HG02571 (cell line): ENCODE results near the gene FAT1.
"Not testable (repeated sequence)": the region's sequence is repeated elsewhere in the genome, so short reads cannot be mapped to it uniquely, and the experiment has no call there.

Source experiments
- ATAC-seq: cut with Tn5 transposase; IDR thresholded peaks from one replicate; pipeline ENCODE4 v1.9.1; 2021; ENCODE audit warnings: mild to moderate bottlenecking, moderate library complexity; ENCODE audit not compliant: unreplicated experiment

The FAT1 gene, protein sequence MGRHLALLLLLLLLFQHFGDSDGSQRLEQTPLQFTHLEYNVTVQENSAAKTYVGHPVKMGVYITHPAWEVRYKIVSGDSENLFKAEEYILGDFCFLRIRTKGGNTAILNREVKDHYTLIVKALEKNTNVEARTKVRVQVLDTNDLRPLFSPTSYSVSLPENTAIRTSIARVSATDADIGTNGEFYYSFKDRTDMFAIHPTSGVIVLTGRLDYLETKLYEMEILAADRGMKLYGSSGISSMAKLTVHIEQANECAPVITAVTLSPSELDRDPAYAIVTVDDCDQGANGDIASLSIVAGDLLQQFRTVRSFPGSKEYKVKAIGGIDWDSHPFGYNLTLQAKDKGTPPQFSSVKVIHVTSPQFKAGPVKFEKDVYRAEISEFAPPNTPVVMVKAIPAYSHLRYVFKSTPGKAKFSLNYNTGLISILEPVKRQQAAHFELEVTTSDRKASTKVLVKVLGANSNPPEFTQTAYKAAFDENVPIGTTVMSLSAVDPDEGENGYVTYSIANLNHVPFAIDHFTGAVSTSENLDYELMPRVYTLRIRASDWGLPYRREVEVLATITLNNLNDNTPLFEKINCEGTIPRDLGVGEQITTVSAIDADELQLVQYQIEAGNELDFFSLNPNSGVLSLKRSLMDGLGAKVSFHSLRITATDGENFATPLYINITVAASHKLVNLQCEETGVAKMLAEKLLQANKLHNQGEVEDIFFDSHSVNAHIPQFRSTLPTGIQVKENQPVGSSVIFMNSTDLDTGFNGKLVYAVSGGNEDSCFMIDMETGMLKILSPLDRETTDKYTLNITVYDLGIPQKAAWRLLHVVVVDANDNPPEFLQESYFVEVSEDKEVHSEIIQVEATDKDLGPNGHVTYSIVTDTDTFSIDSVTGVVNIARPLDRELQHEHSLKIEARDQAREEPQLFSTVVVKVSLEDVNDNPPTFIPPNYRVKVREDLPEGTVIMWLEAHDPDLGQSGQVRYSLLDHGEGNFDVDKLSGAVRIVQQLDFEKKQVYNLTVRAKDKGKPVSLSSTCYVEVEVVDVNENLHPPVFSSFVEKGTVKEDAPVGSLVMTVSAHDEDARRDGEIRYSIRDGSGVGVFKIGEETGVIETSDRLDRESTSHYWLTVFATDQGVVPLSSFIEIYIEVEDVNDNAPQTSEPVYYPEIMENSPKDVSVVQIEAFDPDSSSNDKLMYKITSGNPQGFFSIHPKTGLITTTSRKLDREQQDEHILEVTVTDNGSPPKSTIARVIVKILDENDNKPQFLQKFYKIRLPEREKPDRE (N-terminal part only)

DNA sequence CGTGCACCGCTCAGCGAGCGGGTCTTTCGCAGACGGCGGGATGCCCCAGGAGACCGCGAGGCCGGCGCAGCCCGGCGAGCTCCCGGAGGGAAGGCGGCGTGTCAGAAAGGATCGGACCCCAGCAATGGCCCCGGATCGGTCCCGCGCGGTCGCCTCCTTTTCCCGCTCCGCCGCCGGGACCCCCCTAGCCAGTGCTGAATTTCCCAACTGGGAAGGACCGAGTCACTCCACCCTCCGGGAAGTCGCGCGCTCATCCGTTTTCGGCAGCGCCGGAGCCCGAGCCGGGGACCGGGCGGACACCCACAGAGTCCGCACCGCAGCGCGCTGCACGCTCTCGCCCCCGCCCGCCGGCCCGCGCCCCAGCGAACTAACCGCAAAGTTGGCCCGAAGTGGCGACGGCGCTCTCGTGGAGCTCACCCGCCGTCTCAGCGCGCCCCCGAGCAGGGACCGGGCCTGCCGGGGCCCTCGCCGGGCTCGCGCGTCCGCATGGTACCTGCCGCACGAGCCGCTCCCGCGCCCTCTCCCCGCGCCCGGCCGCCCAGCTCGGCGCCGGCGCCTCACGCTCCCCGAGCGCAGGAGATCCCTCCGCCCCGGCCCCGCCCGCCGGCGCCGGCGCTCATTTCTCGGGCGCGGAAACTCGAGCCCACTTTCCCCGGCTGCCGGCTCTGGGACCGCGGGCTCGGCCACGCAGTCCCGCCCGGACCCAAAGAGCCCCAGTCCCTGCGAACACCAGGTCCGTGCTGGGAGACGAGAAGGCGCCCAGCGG is at the start of gene FAT1:
Gene FAT1, minus strand, starts transcription at position 565 of the 766 bp plus-strand sequence. CDS start 14,029 bp downstream, outside the sequence.
- no peak for ATAC-seq

DNA sequence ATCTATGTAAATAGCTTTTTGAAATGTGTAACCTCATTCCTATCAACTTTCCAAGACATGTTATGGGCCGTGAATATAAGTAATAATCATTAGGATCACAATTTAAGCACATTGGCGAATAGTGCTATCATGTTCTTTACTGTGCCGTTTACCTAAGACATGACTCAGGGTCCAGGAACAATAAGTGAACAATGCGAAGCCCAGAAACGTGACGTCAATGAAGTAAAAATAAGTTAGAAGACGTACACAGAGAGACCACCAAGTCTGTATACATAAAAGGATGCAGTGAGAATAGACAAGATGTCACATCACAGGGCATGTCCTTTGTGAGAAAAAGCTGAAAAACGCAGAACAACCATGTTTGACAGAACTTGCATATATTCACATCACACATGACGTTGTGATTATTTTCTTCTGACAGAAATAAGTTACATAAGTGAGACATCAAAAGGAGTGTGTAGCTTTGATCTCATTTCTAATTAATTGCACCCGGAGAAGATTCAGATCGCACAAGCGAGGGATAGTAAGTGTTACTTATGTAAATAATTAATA is 49.4 kb upstream of the FAT1 start:
- no peak for ATAC-seq

DNA sequence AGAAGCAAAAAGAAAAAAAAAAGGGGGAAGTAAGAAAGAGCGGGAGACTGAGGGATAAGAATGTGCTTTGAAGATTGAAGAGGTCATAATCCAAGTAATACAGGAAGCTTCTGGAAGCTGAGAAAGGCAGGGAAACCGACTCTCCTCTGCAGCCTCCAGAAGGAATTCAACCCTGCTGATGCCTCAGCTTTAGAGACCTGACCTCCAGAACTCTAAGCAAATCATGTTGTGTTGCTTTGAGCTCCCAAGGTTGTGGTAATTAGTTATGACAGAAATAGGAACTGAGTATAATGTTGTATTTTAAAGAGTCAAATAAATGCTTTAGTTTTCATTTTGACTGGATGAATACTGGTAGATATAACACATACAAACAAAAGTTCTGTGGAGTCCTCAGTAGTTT is 48.0 kb upstream of the FAT1 start:
- ATAC-seq: no peak

DNA sequence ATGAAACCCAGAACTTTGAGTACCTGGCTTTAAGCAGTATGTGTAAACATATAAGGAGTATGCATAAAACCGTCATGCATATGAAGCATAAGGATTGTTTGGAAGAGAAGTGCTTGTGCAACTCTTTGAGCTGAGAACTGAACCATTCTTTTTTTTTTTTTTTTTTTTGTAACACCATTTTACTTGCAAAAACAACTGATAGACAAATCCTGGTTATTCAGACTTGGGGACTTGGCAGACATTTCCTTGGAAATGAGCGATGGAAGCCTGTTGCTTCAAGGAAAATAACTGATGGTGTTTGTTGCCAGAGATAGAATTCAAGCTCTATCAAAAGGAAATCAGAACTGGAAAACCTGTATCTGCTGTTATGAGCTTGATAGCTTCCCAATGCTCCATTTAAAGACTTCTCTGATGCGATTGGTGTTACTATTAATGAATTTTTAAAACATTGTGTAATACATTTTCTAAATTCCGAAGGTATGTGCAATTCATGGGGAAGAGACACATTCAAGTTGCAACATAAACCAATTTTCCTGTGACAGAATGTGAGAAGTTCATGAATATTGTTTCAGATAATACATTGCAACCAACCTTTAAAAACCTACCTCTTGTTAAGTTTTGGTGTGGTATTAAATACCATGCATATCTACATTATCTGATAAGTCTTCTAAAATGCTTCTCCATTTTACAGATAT is 47.0 kb upstream of the FAT1 start:
- no peak for ATAC-seq

DNA sequence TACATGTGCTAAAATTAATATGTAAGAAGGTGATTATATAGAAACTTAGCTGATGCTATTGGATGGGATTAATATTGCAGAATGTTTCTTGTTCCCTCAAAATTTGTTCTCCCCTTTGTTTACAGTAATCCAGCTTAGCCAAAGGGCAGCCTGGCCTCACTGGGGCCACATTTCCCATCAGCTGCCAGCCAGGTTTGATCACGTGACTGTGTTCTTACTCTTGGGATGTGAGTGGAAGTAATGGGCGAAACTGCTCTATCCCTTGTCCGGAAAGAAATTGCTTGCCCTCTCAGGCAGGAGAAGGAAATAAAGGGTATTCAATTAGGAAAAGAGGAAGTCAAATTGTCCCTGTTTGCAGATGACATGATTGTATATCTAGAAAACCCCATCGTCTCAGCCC is 44.1 kb upstream of the FAT1 start:
- ATAC-seq: no peak

DNA sequence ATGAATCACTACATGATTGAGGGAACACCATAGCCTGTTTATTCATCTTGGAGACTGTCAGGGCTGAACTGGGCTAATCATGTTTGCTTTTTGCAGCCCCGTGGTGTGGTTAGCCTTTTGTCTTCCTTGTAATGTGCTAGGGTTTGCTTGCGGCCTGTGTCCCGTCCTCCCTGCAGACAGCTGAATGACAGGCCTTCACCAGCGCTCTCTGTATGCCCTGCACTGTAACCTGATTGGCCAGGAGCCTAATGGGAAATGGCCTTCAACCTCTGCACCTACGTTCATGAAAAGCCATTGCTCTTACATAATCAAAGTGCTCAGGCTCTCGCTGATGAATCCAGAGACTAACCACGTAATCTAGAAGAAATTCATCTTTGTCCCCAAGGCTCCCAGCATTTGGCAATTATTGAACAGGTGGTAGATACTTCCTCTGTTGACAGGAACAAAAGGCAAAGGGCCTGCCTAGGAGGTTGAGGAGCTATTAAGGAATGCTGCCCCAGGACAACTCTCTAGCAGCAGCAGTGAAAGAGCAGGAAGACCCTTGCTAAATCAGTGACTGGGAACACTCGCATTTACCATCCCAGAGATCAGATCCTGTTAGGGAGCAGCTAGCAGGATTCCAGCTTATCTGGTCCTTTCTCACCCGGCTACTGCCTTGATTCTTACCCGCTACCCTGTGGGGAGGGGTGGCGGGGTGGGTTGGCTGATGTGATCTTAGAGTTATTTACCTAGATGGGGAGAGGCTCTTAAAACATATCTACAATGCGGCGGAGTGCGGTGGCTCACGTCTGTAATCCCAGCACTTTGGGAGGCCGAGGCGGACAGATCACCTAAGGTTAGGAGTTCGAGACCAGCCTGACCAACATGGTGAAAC is 42.3 kb upstream of the FAT1 start:
- no peak for ATAC-seq

DNA sequence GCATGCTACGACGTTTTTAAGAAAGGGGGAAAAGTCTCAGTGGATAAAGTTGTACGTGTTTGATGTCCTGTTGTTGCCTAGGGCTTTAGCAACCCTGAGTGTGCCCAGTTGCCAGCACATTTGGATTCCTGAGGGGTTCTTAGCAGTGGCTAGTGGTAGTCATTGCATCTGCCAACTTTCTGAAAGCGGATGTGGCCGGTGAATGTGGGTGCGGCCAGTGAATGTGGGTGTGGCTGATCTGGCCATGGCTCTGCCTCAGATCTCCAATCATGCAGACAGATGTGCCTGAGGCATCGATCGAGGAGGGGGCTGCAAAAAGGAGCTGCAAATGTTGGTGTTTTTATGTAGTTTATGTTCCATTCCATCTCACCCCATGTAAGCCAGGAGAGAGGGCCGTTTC is 41.5 kb upstream of the FAT1 start:
- ATAC-seq: no peak

DNA sequence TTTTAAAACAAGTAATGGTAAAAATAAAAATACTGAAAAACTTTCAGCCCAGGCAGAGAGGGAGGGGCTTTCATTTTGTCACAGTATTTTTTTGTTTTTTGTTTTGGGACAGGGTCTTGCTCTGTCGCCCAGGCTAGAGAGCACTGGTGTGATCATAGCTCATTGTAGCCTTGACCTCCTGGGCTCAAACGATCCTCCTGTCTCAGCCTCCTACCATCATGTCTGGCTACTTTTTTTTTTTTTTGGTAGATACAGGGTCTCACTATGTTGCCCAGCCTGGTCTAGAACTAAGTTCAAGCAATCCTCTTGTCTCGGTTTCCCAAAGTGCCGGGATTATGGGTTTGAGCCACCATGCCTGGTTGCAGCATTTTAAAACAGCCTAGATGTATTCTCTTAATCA is 40.8 kb upstream of the FAT1 start:
- no peak for ATAC-seq

DNA sequence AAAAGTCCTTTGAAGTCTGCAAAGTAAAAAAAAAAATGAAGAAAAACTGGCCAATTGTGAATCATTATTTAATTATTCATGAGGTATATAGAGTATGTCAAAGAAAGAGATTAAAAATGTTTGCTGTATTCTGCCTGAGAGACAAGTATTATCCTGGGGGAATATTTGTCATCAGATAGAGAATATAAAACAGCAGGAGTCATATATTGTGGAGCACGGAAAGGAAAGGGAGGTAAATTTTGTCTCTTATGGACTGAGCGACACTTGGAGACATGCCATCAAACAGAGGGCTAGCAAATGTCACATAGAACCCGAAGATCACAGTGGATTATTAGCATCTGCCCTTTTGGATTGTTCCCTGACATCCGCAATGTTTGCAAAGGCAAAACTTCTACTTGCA is 39.2 kb upstream of the FAT1 start:
- ATAC-seq: no peak

DNA sequence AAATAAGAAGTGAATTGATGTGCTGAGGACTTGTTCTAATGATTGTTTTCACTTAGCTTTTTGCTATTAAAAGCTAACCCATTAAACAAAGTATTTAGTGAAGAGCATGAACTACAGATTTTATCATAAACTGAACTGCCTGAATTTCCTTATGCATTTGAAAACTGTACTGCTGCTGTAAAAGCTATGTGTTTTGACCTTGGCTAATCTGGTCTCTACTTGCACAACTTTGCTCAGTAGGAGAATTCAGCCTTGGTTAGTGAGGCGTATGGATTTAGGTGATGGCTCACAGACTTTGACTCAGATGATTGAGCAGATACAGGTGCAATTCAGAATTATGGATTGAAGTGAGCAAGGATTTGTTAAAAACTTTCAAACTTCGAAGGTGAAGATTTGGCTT is 38.7 kb upstream of the FAT1 start:
- ATAC-seq: no peak

DNA sequence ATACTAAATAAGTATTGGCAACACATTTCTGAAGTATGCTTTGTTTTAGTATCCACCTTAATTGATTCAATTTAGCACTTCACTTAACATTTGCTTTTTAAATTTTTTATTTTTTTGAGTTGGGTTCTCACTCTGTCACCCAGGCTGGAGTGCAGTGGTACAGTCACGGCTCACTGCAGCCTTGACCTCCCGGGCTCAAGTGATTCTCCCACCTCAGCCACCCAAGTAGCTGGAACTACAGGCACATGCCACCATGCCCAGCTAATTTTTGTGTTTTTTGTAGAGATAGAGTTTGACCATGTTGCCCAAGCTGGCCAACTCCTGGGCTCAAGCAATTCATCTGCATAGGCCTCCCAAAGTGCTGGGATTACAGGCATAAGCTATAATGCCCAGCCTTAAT is 38.3 kb upstream of the FAT1 start:
- not testable (repeated sequence) for ATAC-seq

DNA sequence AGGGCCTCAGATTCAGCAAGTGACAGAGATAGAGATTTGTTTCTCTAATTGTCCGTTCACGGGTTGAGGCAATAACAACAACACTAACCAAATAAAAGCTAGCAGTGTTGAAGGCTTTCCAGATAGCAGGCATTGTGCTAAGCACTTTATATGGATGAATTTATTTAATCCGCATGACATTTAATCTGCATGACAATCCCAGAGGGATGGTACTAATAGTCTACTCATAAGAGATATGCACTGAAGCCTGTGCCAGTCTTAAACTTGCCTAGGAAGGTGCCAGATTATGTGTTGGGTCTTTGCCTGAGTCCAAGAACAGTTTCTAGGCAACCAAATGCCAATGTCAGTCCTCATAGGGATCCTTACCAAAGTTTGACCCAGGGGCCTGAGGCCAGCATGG is 37.7 kb upstream of the FAT1 start:
- no peak for ATAC-seq

DNA sequence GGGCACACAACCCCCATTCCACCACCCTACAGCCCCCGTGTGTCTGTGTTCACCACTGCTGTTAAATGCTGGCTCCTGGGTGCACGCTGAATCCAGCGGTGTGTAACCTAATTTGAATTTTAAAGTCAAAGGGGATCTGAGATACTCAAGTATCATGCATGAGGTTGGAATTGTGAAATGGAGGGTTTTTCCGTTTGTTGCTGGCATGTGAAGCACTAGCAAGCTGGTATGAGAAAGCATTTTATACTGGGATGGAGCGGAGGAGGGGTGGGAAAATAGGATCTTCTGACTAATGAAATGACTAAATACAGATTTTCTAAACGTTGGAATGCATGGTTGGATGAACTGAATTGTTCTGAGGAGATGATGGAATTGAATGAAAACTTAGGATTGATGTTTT is 36.9 kb upstream of the FAT1 start:
- ATAC-seq: no peak

DNA sequence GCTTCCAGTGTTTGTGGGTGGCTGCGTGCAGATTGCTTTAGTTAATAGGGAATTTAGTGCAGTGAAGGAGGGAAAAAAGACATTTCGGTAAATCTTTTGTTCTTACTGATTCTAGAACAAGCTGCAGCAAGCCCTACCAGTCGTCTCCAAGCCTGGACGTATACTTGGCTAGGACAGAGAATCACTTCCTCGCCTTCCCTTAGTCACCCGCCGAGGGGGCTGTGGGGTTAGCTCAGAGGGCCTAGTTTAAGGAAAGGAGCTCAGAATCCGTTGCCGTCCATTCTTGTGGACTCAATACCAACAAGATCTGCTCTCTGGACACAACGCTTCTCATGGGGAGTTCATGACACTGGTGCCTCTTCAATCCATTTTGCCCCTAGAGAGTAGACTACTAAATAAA is 36.3 kb upstream of the FAT1 start:
- ATAC-seq: no peak

DNA sequence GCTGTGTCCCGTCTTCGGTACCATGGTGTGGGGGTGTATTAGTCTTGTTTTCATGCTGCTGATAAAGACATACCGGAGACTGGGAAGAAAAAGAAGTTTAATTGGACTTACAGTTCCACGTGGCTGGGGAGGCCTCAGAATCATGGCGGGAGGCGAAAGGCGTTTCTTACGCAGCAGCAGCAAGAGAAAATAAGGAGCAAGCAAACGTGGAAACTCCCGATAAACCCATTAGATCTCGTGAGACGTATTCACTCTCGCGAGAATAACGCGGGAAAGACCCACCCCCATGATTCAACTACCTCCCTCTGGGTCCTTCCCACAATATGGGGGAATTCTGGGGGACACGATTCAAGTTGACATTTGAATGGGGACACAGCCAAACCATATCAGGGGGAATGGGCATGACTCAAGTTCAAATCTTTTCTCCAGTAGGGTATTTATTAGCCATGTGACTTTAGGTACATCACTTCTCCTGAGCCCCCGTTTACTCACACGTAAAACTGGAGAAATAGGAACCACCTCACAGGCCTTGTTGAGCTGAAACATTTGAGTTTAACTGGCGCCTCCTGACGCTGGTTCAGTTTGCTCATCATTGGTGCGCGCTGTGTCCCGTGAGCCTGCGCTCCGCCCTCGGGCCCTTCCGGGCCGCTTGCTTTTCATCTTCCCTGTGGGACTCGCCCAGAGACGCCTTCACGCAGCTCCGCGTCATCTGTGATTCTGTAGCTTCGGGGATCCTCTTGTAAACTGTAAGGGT is 35.5 kb upstream of the FAT1 start:
- ATAC-seq: no peak

DNA sequence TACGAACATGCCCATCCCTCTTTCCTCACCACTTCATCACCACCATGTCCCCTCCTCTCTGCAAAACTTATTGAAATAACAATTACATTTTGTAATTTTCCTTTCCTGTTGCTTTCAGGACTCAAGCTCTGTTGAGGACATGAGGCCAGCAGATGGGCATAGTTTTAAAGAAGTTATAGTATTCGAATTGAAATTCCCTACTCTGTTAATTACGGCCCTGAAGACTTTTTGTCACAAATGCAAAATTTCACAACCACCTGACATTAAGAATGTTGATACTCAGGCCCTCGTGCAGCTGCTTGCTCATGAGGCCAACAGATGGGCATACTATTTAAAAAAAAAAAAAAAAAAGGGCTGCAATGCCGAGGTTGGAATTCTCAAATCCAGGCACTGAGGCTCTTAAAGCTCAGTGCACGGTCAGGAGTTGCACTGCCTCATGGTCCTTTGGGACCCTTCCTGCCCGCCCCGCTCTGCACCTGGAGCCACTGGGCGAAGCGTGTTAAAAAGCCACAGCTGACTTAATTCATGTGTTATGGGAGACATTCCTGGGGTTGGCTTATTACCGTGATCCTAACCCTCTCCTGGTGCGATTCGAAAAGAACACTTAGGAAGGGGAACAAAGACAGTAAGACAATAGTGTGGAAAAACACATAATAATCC is 34.2 kb upstream of the FAT1 start:
- no peak for ATAC-seq

DNA sequence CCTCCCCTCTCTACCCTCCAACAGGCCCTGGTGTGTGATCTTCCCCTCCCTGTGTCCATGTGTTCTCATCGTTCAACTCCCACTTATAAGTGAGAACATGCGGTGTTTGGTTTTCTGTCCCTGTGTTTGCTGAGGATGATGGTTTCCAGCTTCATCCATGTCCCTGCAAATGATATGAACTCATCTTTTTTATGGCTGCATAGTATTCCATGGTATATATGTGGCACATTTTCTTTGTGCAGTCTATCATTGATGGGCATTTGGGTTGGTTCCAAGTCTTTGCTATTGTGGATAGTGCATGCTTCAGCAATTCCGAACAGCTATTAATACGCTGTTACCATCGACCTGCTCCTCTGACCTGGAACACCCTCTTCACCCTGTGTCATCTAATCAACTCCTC is 32.9 kb upstream of the FAT1 start:
- ATAC-seq: not testable (repeated sequence)
